ENCODE measurements around the gene ANKRD10.

ANKRD10 gene

GRCh38 chr13:110945928-110946570 is 31.2 kb upstream of the ANKRD10 start:
- in situ Hi-C loops (cut with MboI; ENCODE audit: low sequenced_read_pairs): no loop called here

- in situ Hi-C loops (cut with MboI; ENCODE audit: low sequenced_read_pairs): no loop called here
Observed at GRCh38 chr13:110944968-110945927, 30.4 kb upstream of the ANKRD10 start.

GRCh38 chr13:110944121-110944967 is 29.5 kb upstream of the ANKRD10 start:
- in situ Hi-C loops (cut with MboI; ENCODE audit: low sequenced_read_pairs): no loop called here

- in situ Hi-C loops (cut with MboI; ENCODE audit: low sequenced_read_pairs): no loop called here
Observed at GRCh38 chr13:110942248-110942981, 27.5 kb upstream of the ANKRD10 start.

GRCh38 chr13:110938662-110939421 is 24.0 kb upstream of the ANKRD10 start:
- in situ Hi-C loops (cut with MboI; ENCODE audit: low sequenced_read_pairs): no loop called here

- in situ Hi-C loops (cut with MboI; ENCODE audit: low sequenced_read_pairs): no loop called here
Observed at GRCh38 chr13:110937511-110938285, 22.8 kb upstream of the ANKRD10 start.

GRCh38 chr13:110936519-110936918 is 21.6 kb upstream of the ANKRD10 start:
- in situ Hi-C loops (cut with MboI; ENCODE audit: low sequenced_read_pairs): no loop called here

GRCh38 chr13:110932588-110932987 is 17.7 kb upstream of the ANKRD10 start:
- in situ Hi-C loops (cut with MboI; ENCODE audit: low sequenced_read_pairs): no loop called here

GRCh38 chr13:110929104-110929777 is 14.4 kb upstream of the ANKRD10 start:
- in situ Hi-C loops (cut with MboI; ENCODE audit: low sequenced_read_pairs): no loop called here

- in situ Hi-C loops (cut with MboI; ENCODE audit: low sequenced_read_pairs): no loop called here
Observed at GRCh38 chr13:110925023-110925612, 10.2 kb upstream of the ANKRD10 start.

GRCh38 chr13:110924639-110924934 is 9.7 kb upstream of the ANKRD10 start:
- in situ Hi-C loops (cut with MboI; ENCODE audit: low sequenced_read_pairs): no loop called here

GRCh38 chr13:110923777-110924638 is 9.1 kb upstream of the ANKRD10 start:
- in situ Hi-C loops (cut with MboI; ENCODE audit: low sequenced_read_pairs): no loop called here

- in situ Hi-C loops (cut with MboI; ENCODE audit: low sequenced_read_pairs): no loop called here
Observed at GRCh38 chr13:110923086-110923485, 8.2 kb upstream of the ANKRD10 start.

GRCh38 chr13:110922506-110922905 is 7.6 kb upstream of the ANKRD10 start:
- in situ Hi-C loops (cut with MboI; ENCODE audit: low sequenced_read_pairs): no loop called here

- in situ Hi-C loops (cut with MboI; ENCODE audit: low sequenced_read_pairs): no loop called here
Observed at GRCh38 chr13:110921695-110922094, 6.8 kb upstream of the ANKRD10 start.

GRCh38 chr13:110921209-110921608 is 6.3 kb upstream of the ANKRD10 start:
- in situ Hi-C loops (cut with MboI; ENCODE audit: low sequenced_read_pairs): no loop called here

- in situ Hi-C loops (cut with MboI; ENCODE audit: low sequenced_read_pairs): no loop called here
Observed at GRCh38 chr13:110920038-110920437, 5.2 kb upstream of the ANKRD10 start.
